ENCODE measurements around the gene RSPO1. TPM values are rescaled to one million over a fixed set of nuclear protein-coding genes. Genes with fewer than 3 reads are reported as not detected.

RSPO1 gene
- total and polyA plus RNA-seq, 2 donors (not counting 1 experiment from before 2014, with no cell fraction given) = not detected

GRCh38 chr1:37564892-37565291 lies 69.8 kb downstream of the RSPO1 start:
- no peak for ATAC-seq (ENCODE audit: low read depth)
- no peak overlapping the region for H3K27ac Mint-ChIP-seq
- Histone ChIP-seq H4K20me1 (ENCODE audit: control insufficient read depth, insufficient read depth, low read length, poor library complexity, severe bottlenecking) (no peaks in the 10 kb centered on the region), H3K36me3 (replicated peaks in 1 of 2; ENCODE audit: control extremely low read depth in 1 of 2, control insufficient read depth in 1 of 2, extremely low read depth in 1 of 2, insufficient read depth in 2 of 2, low read length in 1 of 2) (peaks cover 10 to 48% of the 10 kb centered on the region in 2 experiments), H3K4me3 (ENCODE audit: control extremely low read depth in 1 of 5, extremely low read depth in 1 of 5, insufficient read depth in 1 of 5, low read depth in 2 of 5, low read length in 4 of 5) (no peak overlapping the region), H3K4me1 (ENCODE audit: control insufficient read depth in 2 of 2, insufficient read depth in 2 of 2, low read length in 2 of 2) (no peaks in the 10 kb centered on the region), H3K27me3 (replicated peaks in 1 of 4; ENCODE audit: control extremely low read depth in 1 of 4, control insufficient read depth in 3 of 4, insufficient read depth in 4 of 4, low read length in 3 of 4) (no peaks in the 10 kb centered on the region), H3K9me3 (ENCODE audit: control extremely low read depth in 1 of 3, control insufficient read depth in 2 of 3, insufficient read depth in 1 of 3, low read length in 2 of 3) (no peaks in the 10 kb centered on the region), H3K9ac (ENCODE audit: low read length) (no peak overlapping the region), H3K4me2 (replicated peaks; ENCODE audit: low read depth, low read length, poor library complexity, severe bottlenecking) (no peak overlapping the region), H3K79me2 (ENCODE audit: control insufficient read depth, insufficient read depth, low read length) (no peaks in the 10 kb centered on the region), H3K27ac (ENCODE audit: low read length in 2 of 2) (no peak overlapping the region), H2AFZ (ENCODE audit: insufficient read depth, low read depth, low read length, poor library complexity, severe bottlenecking) (no peak overlapping the region)
- intact Hi-C loops (cut with micrococcal nuclease) = no loop called here
- no peaks in the 10 kb centered on the region for H3K4me1 Mint-ChIP-seq
- TF ChIP-seq EZH2 (IDR thresholded peaks at IDR 0.05; ENCODE audit: borderline replicate concordance, insufficient read depth, low read depth, low read length, poor library complexity, severe bottlenecking) (no peak), CTCF (IDR thresholded peaks at IDR 0.05) (no peak)
- no peak overlapping the region for H3K4me3 Mint-ChIP-seq
- no peaks in the 10 kb centered on the region for H3K27me3 Mint-ChIP-seq
- no peak for DNase-seq
- ChIA-PET POLR2A (no interaction called here), CTCF (no interaction called here)
- H3K9me3 Mint-ChIP-seq (ENCODE audit: insufficient read depth) = no peaks in the 10 kb centered on the region

- ATAC-seq (ENCODE audit: low read depth) (no peak), DNase-seq (no peak)
- WGBS (ENCODE audit: insufficient coverage) = 100% methylated on average over 1 of the region's 1 CpG
- no peak overlapping the region for H2AFZ ChIP-seq (ENCODE audit: insufficient read depth, low read depth, low read length, poor library complexity, severe bottlenecking)
- H3K9ac ChIP-seq (ENCODE audit: low read length) = no peak overlapping the region
- H3K27me3 Mint-ChIP-seq = peaks cover 3% of the 10 kb centered on the region
- no peaks in the 10 kb centered on the region for H3K4me1 Mint-ChIP-seq
- ChIA-PET CTCF (interaction anchor here (0.9 to 2.2 kb wide), 3 partner anchors 120 to 299 kb away, joined by 3 to 13 read pairs (median 4); partner anchors contain the start of gene MTF1), POLR2A (no interaction called here)
- no peaks in the 10 kb centered on the region for H3K79me2 ChIP-seq (ENCODE audit: control insufficient read depth, insufficient read depth, low read length)
- H3K27ac ChIP-seq (ENCODE audit: low read length in 2 of 2) = no peak overlapping the region
- no peaks in the 10 kb centered on the region for H3K4me1 ChIP-seq (ENCODE audit: control insufficient read depth in 2 of 2, insufficient read depth in 2 of 2, low read length in 2 of 2)
- H3K4me2 ChIP-seq (replicated peaks; ENCODE audit: low read depth, low read length, poor library complexity, severe bottlenecking) = no peak overlapping the region
- TF ChIP-seq CTCF (IDR thresholded peaks at IDR 0.05) (no peak), EZH2 (IDR thresholded peaks at IDR 0.05; ENCODE audit: borderline replicate concordance, insufficient read depth, low read depth, low read length, poor library complexity, severe bottlenecking) (no peak)
- no peaks in the 10 kb centered on the region for H3K9me3 Mint-ChIP-seq (ENCODE audit: insufficient read depth)
- no peak overlapping the region for H3K27ac Mint-ChIP-seq
- peaks cover 5 to 29% of the 10 kb centered on the region in 2 experiments for H3K36me3 ChIP-seq (replicated peaks in 1 of 2; ENCODE audit: control extremely low read depth in 1 of 2, control insufficient read depth in 1 of 2, extremely low read depth in 1 of 2, insufficient read depth in 2 of 2, low read length in 1 of 2)
- no peak overlapping the region for H3K4me3 ChIP-seq (ENCODE audit: control extremely low read depth in 1 of 5, extremely low read depth in 1 of 5, insufficient read depth in 1 of 5, low read depth in 2 of 5, low read length in 4 of 5)
- intact Hi-C loops (cut with micrococcal nuclease) = no loop called here
- H3K9me3 ChIP-seq (ENCODE audit: control extremely low read depth in 1 of 3, control insufficient read depth in 2 of 3, insufficient read depth in 1 of 3, low read length in 2 of 3) = no peaks in the 10 kb centered on the region
- H3K27me3 ChIP-seq (replicated peaks in 1 of 4; ENCODE audit: control extremely low read depth in 1 of 4, control insufficient read depth in 3 of 4, insufficient read depth in 4 of 4, low read length in 3 of 4) = no peaks in the 10 kb centered on the region
- no peaks in the 10 kb centered on the region for H4K20me1 ChIP-seq (ENCODE audit: control insufficient read depth, insufficient read depth, low read length, poor library complexity, severe bottlenecking)
- no peak overlapping the region for H3K4me3 Mint-ChIP-seq
Measured at GRCh38 chr1:37562984-37563383, 71.7 kb downstream of the RSPO1 start.

Other genes with a start within 250 kb of the RSPO1 start
- gene ZC3H12A, start 160.3 kb downstream of the RSPO1 start, total RNA-seq = 67.9 and 73.0 TPM in 2 replicates
- 170 and 177 TPM in 2 replicates for gene ZC3H12A, start 160.3 kb downstream of the RSPO1 start, polyA plus RNA-seq
- 82.0 and 84.2 TPM in 2 replicates for gene MEAF6, start 120.1 kb downstream of the RSPO1 start, total RNA-seq
- gene MEAF6, start 120.1 kb downstream of the RSPO1 start, polyA plus RNA-seq = 52.5 and 73.3 TPM in 2 replicates
- 45.0 and 45.1 TPM in 2 replicates for gene SNIP1, start 80.6 kb downstream of the RSPO1 start, total RNA-seq
- gene SNIP1, start 80.6 kb downstream of the RSPO1 start, polyA plus RNA-seq = 6.0 and 16.1 TPM in 2 replicates
- gene DNALI1, start 78.0 kb downstream of the RSPO1 start, total RNA-seq = not detected in 2 replicates
- not detected in 2 replicates for gene DNALI1, start 78.0 kb downstream of the RSPO1 start, polyA plus RNA-seq
- 44.0 and 50.6 TPM in 2 replicates for gene GNL2, start 39.0 kb downstream of the RSPO1 start, total RNA-seq
- 15.7 and 29.8 TPM in 2 replicates for gene GNL2, start 39.0 kb downstream of the RSPO1 start, polyA plus RNA-seq
- gene CDCA8, start 57.6 kb upstream of the RSPO1 start, total RNA-seq = 1.3 and 1.5 TPM in 2 replicates
- 1.4 and 1.6 TPM in 2 replicates for gene CDCA8, start 57.6 kb upstream of the RSPO1 start, polyA plus RNA-seq
- gene EPHA10, start 130.2 kb upstream of the RSPO1 start, total RNA-seq = 0.39 and 0.61 TPM in 2 replicates
- 0.17 and 0.94 TPM in 2 replicates for gene EPHA10, start 130.2 kb upstream of the RSPO1 start, polyA plus RNA-seq
- gene MANEAL, start 159.0 kb upstream of the RSPO1 start, total RNA-seq = 6.6 and 7.8 TPM in 2 replicates
- gene MANEAL, start 159.0 kb upstream of the RSPO1 start, polyA plus RNA-seq = 1.1 and 3.1 TPM in 2 replicates
- gene C1orf122, start 172.9 kb upstream of the RSPO1 start, total RNA-seq = 15.7 and 16.9 TPM in 2 replicates
- gene C1orf122, start 172.9 kb upstream of the RSPO1 start, polyA plus RNA-seq = 10.7 and 15.7 TPM in 2 replicates
- 12.5 and 14.0 TPM in 2 replicates for gene YRDC, start 173.3 kb upstream of the RSPO1 start, total RNA-seq
- 16.7 and 17.1 TPM in 2 replicates for gene YRDC, start 173.3 kb upstream of the RSPO1 start, polyA plus RNA-seq
- gene MTF1, start 224.7 kb upstream of the RSPO1 start, total RNA-seq = 34.6 and 36.7 TPM in 2 replicates
- 5.2 and 6.2 TPM in 2 replicates for gene MTF1, start 224.7 kb upstream of the RSPO1 start, polyA plus RNA-seq

Data from B cell (primary cell).